GM12872 (cell line): Measurements from ENCODE around the gene CACNA1B.

ENCODE experiments used
- CTCF ChIP-seq: IDR thresholded peaks from 3 replicates; pipeline ENCODE4 v1.5.1; 2011; ENCODE audit warnings: low read depth, mild to moderate bottlenecking, low read length, moderate library complexity; ENCODE audit not compliant: insufficient read depth

Gene CACNA1B

GRCh38 chr9:137960496-137960895, 82.9 kb downstream of the CACNA1B start:
- peak; percentile 50 for TF ChIP-seq CTCF

- no peak for TF ChIP-seq CTCF
Measured at GRCh38 chr9:137963525-137963924, 85.9 kb downstream of the CACNA1B start.

- TF ChIP-seq CTCF: no peak
Measured at GRCh38 chr9:137965177-137965795, 87.7 kb downstream of the CACNA1B start.

GRCh38 chr9:137967280-137967953, 89.8 kb downstream of the CACNA1B start:
- TF ChIP-seq CTCF: no peak

GRCh38 chr9:137968235-137968634, 90.7 kb downstream of the CACNA1B start:
- TF ChIP-seq CTCF: peak; percentile 39; the same call in 2 of the 3 replicates

GRCh38 chr9:137969008-137969407, 91.4 kb downstream of the CACNA1B start:
- no peak for TF ChIP-seq CTCF

GRCh38 chr9:137969685-137970084, 92.1 kb downstream of the CACNA1B start:
- no peak for TF ChIP-seq CTCF
